Measurements from ENCODE around the gene TMEM164.

TMEM164 gene

DNA sequence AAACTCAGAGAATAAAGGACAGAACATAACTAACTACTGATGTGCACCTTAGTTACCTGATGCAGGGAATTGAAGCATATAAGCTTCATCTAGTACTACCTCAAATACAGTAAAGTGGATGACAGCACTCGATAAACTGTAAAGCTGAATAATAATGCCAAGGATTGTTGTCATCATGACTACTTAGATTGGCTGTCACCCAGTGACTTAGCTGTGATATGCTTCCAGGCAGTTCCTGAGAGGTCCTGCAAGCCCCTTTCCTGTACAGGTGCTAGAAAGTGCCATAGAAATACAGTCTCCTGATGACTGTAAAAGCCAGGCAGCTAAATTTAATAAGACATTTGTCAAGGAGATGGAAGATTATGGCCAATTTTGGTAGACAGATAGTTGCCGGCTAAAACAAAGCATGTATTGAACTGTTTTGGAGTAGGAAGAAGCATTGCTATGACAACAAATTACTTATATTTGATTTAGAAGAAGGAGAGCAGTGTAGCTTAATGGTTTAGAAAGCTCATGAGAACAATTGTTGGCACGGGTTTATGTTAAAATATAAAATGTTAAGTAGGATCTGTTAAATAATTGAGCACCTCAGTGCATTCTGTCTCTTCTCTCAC is 29.7 kb downstream of the TMEM164 start:
- Histone ChIP-seq H3K27ac (no peak overlapping the region), H4K20me1 (ENCODE audit: insufficient read depth) (no peaks in the 10 kb centered on the region), H3K27me3 (ENCODE audit: insufficient read depth, low read depth) (no peaks in the 10 kb centered on the region), H3K4me2 (no peak overlapping the region), H2AFZ (ENCODE audit: low read depth) (no peak overlapping the region), H3K4me3 (IDR thresholded peaks at IDR 0.05; ENCODE audit: insufficient read depth, low read depth, low read length) (no peak overlapping the region), H3K9ac (no peak overlapping the region), H3K79me2 (ENCODE audit: insufficient read depth, low read depth) (no peaks in the 10 kb centered on the region), H3K4me1 (ENCODE audit: low read depth, poor library complexity, severe bottlenecking) (no peaks in the 10 kb centered on the region), H3K36me3 (ENCODE audit: insufficient read depth) (no peaks in the 10 kb centered on the region)
- TF ChIP-seq, protein P1, sequence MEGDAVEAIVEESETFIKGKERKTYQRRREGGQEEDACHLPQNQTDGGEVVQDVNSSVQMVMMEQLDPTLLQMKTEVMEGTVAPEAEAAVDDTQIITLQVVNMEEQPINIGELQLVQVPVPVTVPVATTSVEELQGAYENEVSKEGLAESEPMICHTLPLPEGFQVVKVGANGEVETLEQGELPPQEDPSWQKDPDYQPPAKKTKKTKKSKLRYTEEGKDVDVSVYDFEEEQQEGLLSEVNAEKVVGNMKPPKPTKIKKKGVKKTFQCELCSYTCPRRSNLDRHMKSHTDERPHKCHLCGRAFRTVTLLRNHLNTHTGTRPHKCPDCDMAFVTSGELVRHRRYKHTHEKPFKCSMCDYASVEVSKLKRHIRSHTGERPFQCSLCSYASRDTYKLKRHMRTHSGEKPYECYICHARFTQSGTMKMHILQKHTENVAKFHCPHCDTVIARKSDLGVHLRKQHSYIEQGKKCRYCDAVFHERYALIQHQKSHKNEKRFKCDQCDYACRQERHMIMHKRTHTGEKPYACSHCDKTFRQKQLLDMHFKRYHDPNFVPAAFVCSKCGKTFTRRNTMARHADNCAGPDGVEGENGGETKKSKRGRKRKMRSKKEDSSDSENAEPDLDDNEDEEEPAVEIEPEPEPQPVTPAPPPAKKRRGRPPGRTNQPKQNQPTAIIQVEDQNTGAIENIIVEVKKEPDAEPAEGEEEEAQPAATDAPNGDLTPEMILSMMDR (conservative IDR thresholded peaks at IDR 0.05; ENCODE audit: low read depth, low read length), result no peak

DNA sequence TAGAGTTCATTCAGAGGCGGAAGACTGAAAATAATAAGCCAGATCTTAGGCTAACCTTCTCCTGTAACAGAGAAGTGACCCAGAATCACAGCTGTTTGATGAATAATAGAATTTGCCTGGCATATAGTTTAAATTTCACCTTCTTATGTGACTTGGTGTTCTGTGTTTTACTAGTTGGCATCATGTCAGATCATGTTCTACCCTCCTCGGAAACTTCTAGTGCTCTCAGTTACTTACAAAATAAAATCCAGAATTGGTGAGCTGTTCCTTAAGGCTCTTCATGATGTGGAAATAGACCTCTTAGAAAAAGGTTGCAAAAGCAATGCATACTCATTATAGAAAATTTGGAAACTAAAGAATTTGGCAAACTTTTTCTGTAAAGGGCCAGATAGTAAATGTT is 31.1 kb downstream of the TMEM164 start:
- H2AFZ ChIP-seq (ENCODE audit: low read depth), result no peak overlapping the region
- no peaks in the 10 kb centered on the region for H3K27me3 ChIP-seq (ENCODE audit: insufficient read depth, low read depth)
- TF ChIP-seq, protein P1 (conservative IDR thresholded peaks at IDR 0.05; ENCODE audit: low read depth, low read length), result no peak
- no peak overlapping the region for H3K4me3 ChIP-seq (IDR thresholded peaks at IDR 0.05; ENCODE audit: insufficient read depth, low read depth, low read length)
- no peak overlapping the region for H3K4me2 ChIP-seq
- H3K4me1 ChIP-seq (ENCODE audit: low read depth, poor library complexity, severe bottlenecking), result no peaks in the 10 kb centered on the region
- no peak overlapping the region for H3K9ac ChIP-seq
- no peaks in the 10 kb centered on the region for H3K36me3 ChIP-seq (ENCODE audit: insufficient read depth)
- H3K79me2 ChIP-seq (ENCODE audit: insufficient read depth, low read depth), result no peaks in the 10 kb centered on the region
- H4K20me1 ChIP-seq (ENCODE audit: insufficient read depth), result no peaks in the 10 kb centered on the region
- no peak overlapping the region for H3K27ac ChIP-seq

DNA sequence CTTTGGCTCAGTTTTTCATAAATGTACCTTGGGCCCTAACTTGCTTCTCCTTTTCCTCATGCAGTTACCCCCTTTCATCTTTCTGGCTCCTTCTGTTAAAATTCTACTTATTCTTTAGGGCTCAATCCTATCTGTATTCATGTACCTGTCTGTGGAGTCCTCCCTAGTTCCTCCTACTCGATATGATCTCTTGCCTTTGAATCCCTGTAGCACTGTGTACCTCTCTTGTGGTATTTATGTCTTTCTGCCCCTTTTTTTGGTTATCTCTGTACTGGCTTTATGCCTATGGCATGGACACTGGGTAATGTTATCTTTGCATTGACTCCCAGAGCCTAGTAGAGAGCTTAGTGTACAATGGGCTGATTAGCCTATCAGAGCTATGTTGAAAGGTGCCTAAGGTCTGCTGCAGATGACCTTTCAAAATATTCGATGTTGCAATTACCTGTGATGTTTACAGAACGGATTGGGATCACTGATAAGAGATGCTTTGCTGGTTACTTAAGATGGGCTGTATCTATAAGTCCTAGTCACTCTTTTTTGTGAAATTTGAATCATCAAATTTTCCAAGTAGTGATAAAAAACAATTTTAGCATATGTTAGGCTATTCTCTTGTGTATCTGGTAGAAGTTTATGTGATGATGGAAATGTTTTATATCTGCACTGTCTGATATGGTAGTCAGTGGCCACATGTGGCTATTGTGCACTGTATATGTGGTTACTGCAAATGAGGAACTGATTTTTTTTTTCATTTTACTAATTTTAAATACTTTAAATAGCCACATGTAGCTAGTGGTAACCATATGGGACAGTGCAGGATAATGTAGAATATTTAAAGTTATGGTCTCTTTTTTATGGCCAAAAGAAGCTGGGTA is 33.5 kb downstream of the TMEM164 start:
- Histone ChIP-seq H2AFZ (ENCODE audit: low read depth) (no peak overlapping the region), H4K20me1 (ENCODE audit: insufficient read depth) (no peaks in the 10 kb centered on the region), H3K4me2 (no peak overlapping the region), H3K4me1 (ENCODE audit: low read depth, poor library complexity, severe bottlenecking) (no peaks in the 10 kb centered on the region), H3K36me3 (ENCODE audit: insufficient read depth) (no peaks in the 10 kb centered on the region), H3K27ac (no peak overlapping the region), H3K27me3 (ENCODE audit: insufficient read depth, low read depth) (no peaks in the 10 kb centered on the region), H3K4me3 (IDR thresholded peaks at IDR 0.05; ENCODE audit: insufficient read depth, low read depth, low read length) (no peak overlapping the region), H3K79me2 (ENCODE audit: insufficient read depth, low read depth) (no peaks in the 10 kb centered on the region), H3K9ac (no peak overlapping the region)
- TF ChIP-seq, protein P1 (conservative IDR thresholded peaks at IDR 0.05; ENCODE audit: low read depth, low read length), result no peak

DNA sequence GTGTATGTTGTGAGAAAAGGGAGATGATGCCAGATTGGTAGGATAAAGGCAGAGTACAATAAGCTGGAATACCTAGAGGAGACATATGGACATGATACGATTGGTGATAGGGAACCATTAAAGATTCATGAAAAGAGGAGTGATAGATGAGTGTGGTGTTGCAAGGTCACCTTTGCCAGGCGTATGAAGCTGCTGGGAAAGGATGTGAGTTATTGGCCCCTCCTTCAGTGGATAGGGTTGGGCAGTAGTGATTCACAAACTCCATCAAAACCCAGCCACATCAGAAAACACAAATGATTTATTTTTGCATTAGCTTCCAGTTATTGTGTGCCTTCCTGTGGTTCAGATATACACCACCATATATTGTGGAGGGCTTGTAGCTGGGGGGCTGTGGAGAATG is 34.3 kb downstream of the TMEM164 start:
- H3K4me1 ChIP-seq (ENCODE audit: low read depth, poor library complexity, severe bottlenecking), result no peaks in the 10 kb centered on the region
- H3K9ac ChIP-seq, result no peak overlapping the region
- no peak overlapping the region for H3K4me3 ChIP-seq (IDR thresholded peaks at IDR 0.05; ENCODE audit: insufficient read depth, low read depth, low read length)
- TF ChIP-seq, protein P1 (conservative IDR thresholded peaks at IDR 0.05; ENCODE audit: low read depth, low read length), result no peak
- H3K4me2 ChIP-seq, result no peak overlapping the region
- no peaks in the 10 kb centered on the region for H3K27me3 ChIP-seq (ENCODE audit: insufficient read depth, low read depth)
- H4K20me1 ChIP-seq (ENCODE audit: insufficient read depth), result no peaks in the 10 kb centered on the region
- no peak overlapping the region for H2AFZ ChIP-seq (ENCODE audit: low read depth)
- no peak overlapping the region for H3K27ac ChIP-seq
- no peaks in the 10 kb centered on the region for H3K36me3 ChIP-seq (ENCODE audit: insufficient read depth)
- H3K79me2 ChIP-seq (ENCODE audit: insufficient read depth, low read depth), result no peaks in the 10 kb centered on the region

All from KMS-11 (cell line).